Vagina (tissue), 2 donors: ENCODE results near the gene SLC9A2.

Source experiments
- POLR2A ChIP-seq, 2 donors: fragments of 450-650 bp; IDR thresholded peaks; one replicate each; pipeline ENCODE4 v1.6.1; 2017; ENCODE audit warnings: antibody characterized with exemption in 2 of 2, mild to moderate bottlenecking in 2 of 2, moderate library complexity in 2 of 2
- POLR2AphosphoS5 ChIP-seq, 2 donors: sonication (generic); formaldehyde crosslinking; IDR thresholded peaks; one replicate each; pipeline ENCODE4 v1.9.0; 2017; ENCODE audit warnings: antibody characterized with exemption in 2 of 2, mild to moderate bottlenecking in 2 of 2, low read depth in 1 of 2; ENCODE audit not compliant: insufficient read depth in 1 of 2
- TF ChIP-seq, protein P1 (sequence below), 3 experiments: fragments of 450-650 bp in 2 of 3; fragments of 200-600 bp in 1 of 3; sonication (generic) in 1 of 3; IDR thresholded peaks; one replicate each; pipeline ENCODE4 v1.5.1; 2017 to 2019; ENCODE audit warnings: antibody characterized with exemption in 3 of 3, mild to moderate bottlenecking in 2 of 3, moderate library complexity in 2 of 3

DNA sequence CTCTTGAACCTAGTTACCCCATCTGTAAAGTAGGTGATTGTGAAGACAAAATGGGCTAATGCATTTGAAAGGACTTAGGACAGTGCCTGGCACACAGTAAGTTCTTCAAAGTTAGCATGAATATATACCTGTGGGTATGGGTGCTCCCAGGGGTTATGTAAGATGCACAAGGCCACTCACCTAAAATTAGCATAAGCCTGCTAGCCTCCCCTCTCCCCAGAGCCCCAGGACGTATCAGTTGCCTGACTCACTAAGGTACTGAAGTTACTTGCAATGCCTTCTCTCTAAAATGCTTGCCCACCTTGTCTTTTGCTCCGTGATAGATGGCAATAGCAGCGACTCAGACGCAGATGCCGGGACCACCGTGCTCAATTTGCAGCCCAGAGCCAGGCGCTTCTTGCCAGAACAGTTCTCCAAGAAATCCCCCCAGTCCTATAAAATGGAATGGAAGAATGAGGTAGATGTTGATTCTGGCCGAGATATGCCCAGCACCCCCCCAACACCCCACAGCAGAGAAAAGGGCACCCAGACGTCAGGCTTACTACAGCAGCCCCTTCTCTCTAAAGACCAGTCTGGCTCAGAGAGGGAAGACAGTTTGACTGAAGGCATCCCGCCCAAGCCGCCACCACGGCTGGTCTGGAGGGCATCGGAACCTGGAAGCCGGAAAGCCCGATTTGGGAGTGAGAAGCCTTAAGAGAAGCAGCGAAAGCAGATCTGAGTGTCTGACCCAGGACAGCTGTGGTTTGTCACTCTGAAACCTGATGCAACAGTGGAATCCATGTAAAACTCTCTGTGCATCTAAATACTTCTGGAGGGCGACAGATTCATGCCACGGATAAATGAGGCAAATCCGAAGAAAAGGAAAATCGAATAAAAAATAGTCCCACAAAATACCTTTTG, 88.7 kb downstream of the SLC9A2 start:
- TF ChIP-seq, protein P1, sequence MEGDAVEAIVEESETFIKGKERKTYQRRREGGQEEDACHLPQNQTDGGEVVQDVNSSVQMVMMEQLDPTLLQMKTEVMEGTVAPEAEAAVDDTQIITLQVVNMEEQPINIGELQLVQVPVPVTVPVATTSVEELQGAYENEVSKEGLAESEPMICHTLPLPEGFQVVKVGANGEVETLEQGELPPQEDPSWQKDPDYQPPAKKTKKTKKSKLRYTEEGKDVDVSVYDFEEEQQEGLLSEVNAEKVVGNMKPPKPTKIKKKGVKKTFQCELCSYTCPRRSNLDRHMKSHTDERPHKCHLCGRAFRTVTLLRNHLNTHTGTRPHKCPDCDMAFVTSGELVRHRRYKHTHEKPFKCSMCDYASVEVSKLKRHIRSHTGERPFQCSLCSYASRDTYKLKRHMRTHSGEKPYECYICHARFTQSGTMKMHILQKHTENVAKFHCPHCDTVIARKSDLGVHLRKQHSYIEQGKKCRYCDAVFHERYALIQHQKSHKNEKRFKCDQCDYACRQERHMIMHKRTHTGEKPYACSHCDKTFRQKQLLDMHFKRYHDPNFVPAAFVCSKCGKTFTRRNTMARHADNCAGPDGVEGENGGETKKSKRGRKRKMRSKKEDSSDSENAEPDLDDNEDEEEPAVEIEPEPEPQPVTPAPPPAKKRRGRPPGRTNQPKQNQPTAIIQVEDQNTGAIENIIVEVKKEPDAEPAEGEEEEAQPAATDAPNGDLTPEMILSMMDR (IDR thresholded peaks at IDR 0.05): no peak
- no peak for TF ChIP-seq POLR2A (IDR thresholded peaks at IDR 0.05)
- TF ChIP-seq POLR2AphosphoS5 (IDR thresholded peaks at IDR 0.05; ENCODE audit: insufficient read depth in 1 of 2, low read depth in 1 of 2): no peak
